Neural cell (in vitro differentiated cells): Measurements from ENCODE around the gene DIP2C. TPM values are rescaled to one million over a fixed set of nuclear protein-coding genes. Genes with fewer than 3 reads are reported as not detected.

Experiments
- H2AFZ ChIP-seq: fragments of 200-600, 300-800 bp; sonication (generic), shearing (Covaris generic); 2 replicates; pipeline ENCODE4 v1.6.0; 2014; ENCODE audit warnings: low read depth, mild to moderate bottlenecking, antibody characterized with exemption, low read length, moderate library complexity
- H3F3A ChIP-seq: fragments of 200-600 bp; shearing (Covaris generic); 2 replicates; pipeline ENCODE4 v1.6.1; 2016; ENCODE audit warnings: mild to moderate bottlenecking, moderate library complexity, mixed read lengths, antibody characterized with exemption, low read length; ENCODE audit not compliant: insufficient read depth, poor library complexity, severe bottlenecking
- H3K27ac ChIP-seq: fragments of 200-600, 300-800 bp; sonication (generic), shearing (Covaris generic); 2 replicates; pipeline ENCODE4 v1.5.1; 2014; ENCODE audit warnings: mild to moderate bottlenecking, low read length, moderate library complexity
- H3K27me3 ChIP-seq: fragments of 300-800, 200-600 bp; sonication (generic), shearing (Covaris generic); 2 replicates; pipeline ENCODE4 v1.6.0; 2014; ENCODE audit warnings: mild to moderate bottlenecking, low read depth, low read length, moderate library complexity; ENCODE audit not compliant: insufficient read depth
- H3K36me3 ChIP-seq: fragments of 300-800, 200-600 bp; sonication (generic), shearing (Covaris generic); 2 replicates; pipeline ENCODE4 v1.5.1; 2014; ENCODE audit warnings: mild to moderate bottlenecking, antibody characterized with exemption, low read length, moderate library complexity; ENCODE audit not compliant: insufficient read depth
- H3K4me2 ChIP-seq: fragments of 300-800, 200-600 bp; sonication (generic), shearing (Covaris generic); 2 replicates; pipeline ENCODE4 v1.6.0; 2014; ENCODE audit warnings: mild to moderate bottlenecking, low read length
- H3K4me3 ChIP-seq: fragments of 300-800, 200-600 bp; sonication (generic), shearing (Covaris generic); 2 replicates; pipeline ENCODE4 v1.5.1; 2014; ENCODE audit warnings: mild to moderate bottlenecking, low read length, moderate library complexity
- H3K79me2 ChIP-seq: fragments of 200-600 bp; shearing (Covaris generic); replicated peaks from 2 replicates; pipeline ENCODE4 v1.6.0; 2014; ENCODE audit warnings: mild to moderate bottlenecking, low read length, moderate library complexity; ENCODE audit not compliant: insufficient read depth
- H3K9ac ChIP-seq: fragments of 300-800, 200-600 bp; sonication (generic), shearing (Covaris generic); 2 replicates; pipeline ENCODE4 v1.6.1; 2016; ENCODE audit warnings: mild to moderate bottlenecking, low read length, mixed read lengths
- H3K9me2 ChIP-seq: fragments of 200-600 bp; shearing (Covaris generic); 2 replicates; pipeline ENCODE4 v1.6.1; 2016; ENCODE audit warnings: mild to moderate bottlenecking, low read length, mixed read lengths; ENCODE audit not compliant: insufficient read depth
- H3K9me3 ChIP-seq: fragments of 200-600, 300-800 bp; sonication (generic), shearing (Covaris generic); 2 replicates; pipeline ENCODE4 v1.6.1; 2016; ENCODE audit warnings: mild to moderate bottlenecking, mixed run types, low read length, moderate library complexity, mixed read lengths
- H4K20me1 ChIP-seq: fragments of 200-600 bp; shearing (Covaris generic); 2 replicates; pipeline ENCODE4 v1.6.1; 2016; ENCODE audit warnings: mild to moderate bottlenecking, mixed run types; ENCODE audit not compliant: insufficient read depth
- EP300 ChIP-seq: fragments of 450-650 bp; conservative IDR thresholded peaks from 2 replicates; pipeline ENCODE4 v1.6.1; 2014; ENCODE audit warnings: antibody characterized with exemption, mild to moderate bottlenecking, moderate library complexity; ENCODE audit not compliant: poor library complexity, severe bottlenecking
- EZH2 ChIP-seq: fragments of 200-600, 300-800 bp; shearing (Covaris generic), sonication (generic); IDR thresholded peaks from 2 replicates; pipeline ENCODE4 v1.6.1; 2014; ENCODE audit warnings: antibody characterized with exemption, low read length, borderline replicate concordance, mild to moderate bottlenecking; ENCODE audit not compliant: insufficient read depth, poor library complexity, severe bottlenecking
- MXI1 ChIP-seq: fragments of 450-650 bp; conservative IDR thresholded peaks from 2 replicates; pipeline ENCODE4 v1.6.1; 2014; ENCODE audit warnings: antibody characterized with exemption, mild to moderate bottlenecking; ENCODE audit not compliant: poor library complexity, severe bottlenecking
- POLR2AphosphoS5 ChIP-seq: IDR thresholded peaks from 2 replicates; pipeline ENCODE4 v1.6.1; 2012
- RAD21 ChIP-seq: fragments of 450-650 bp; conservative IDR thresholded peaks from 2 replicates; pipeline ENCODE4 v1.6.1; 2014; ENCODE audit warnings: antibody characterized with exemption, mild to moderate bottlenecking, moderate library complexity
- REST ChIP-seq: IDR thresholded peaks from 2 replicates; pipeline ENCODE4 v1.6.1; 2012; ENCODE audit warnings: borderline replicate concordance
- SMC3 ChIP-seq: fragments of 450-650 bp; conservative IDR thresholded peaks from 2 replicates; pipeline ENCODE4 v1.6.1; 2014; ENCODE audit warnings: antibody characterized with exemption, mild to moderate bottlenecking, moderate library complexity; ENCODE audit not compliant: poor library complexity
- TAF1 ChIP-seq: IDR thresholded peaks from 2 replicates; pipeline ENCODE4 v1.6.1; 2012; ENCODE audit warnings: low read depth
- polyA plus RNA-seq: library from polyadenylated mRNA; depleted of rRNA; stranded (reverse); fragments of >200 nt; gene quantifications from 2 replicates; pipeline ENCODE4 v1.2.3, GENCODE V29; 2014
- TF ChIP-seq, protein P1 (sequence below): fragments of 450-650 bp; IDR thresholded peaks from 2 replicates; pipeline ENCODE4 v1.5.1; 2014; ENCODE audit warnings: antibody characterized with exemption, mild to moderate bottlenecking, moderate library complexity; ENCODE audit not compliant: poor library complexity, severe bottlenecking

The DIP2C gene
- polyA plus RNA-seq, 1 donor from 2014 or later: 24.1 TPM

DNA sequence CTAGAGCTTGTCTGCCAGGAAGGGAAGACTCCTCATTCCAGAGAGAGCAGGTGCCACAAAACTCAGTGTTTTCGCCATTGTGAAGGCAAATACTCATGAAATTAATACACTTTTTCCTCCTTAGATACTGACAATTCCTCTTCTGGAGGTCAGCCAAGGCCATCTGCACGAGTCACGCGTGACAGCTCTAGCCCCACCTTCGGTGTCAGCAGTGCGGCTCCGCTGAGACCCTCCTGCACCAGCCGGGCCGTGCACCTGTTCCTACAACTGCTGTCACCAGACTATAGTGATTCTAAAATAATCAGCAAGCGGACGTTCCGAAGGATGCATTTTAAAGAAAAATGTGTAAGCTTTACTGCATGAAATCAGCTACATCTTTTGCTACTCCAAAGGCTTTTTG, 127.7 kb downstream of the DIP2C start:
- no peaks in the 10 kb centered on the region for H3F3A ChIP-seq
- no peak for TF ChIP-seq TAF1
- TF ChIP-seq SMC3: no peak
- TF ChIP-seq MXI1: no peak
- no peak for TF ChIP-seq EP300
- TF ChIP-seq EZH2: no peak
- no peak for TF ChIP-seq REST
- TF ChIP-seq RAD21: no peak
- TF ChIP-seq, protein P1, sequence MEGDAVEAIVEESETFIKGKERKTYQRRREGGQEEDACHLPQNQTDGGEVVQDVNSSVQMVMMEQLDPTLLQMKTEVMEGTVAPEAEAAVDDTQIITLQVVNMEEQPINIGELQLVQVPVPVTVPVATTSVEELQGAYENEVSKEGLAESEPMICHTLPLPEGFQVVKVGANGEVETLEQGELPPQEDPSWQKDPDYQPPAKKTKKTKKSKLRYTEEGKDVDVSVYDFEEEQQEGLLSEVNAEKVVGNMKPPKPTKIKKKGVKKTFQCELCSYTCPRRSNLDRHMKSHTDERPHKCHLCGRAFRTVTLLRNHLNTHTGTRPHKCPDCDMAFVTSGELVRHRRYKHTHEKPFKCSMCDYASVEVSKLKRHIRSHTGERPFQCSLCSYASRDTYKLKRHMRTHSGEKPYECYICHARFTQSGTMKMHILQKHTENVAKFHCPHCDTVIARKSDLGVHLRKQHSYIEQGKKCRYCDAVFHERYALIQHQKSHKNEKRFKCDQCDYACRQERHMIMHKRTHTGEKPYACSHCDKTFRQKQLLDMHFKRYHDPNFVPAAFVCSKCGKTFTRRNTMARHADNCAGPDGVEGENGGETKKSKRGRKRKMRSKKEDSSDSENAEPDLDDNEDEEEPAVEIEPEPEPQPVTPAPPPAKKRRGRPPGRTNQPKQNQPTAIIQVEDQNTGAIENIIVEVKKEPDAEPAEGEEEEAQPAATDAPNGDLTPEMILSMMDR: no peak
- no peak for TF ChIP-seq POLR2AphosphoS5
- H2AFZ ChIP-seq: no peak overlapping the region
- H3K79me2 ChIP-seq: peaks cover 83% of the 10 kb centered on the region
- no peaks in the 10 kb centered on the region for H3K27me3 ChIP-seq
- no peak overlapping the region for H3K27ac ChIP-seq
- H3K36me3 ChIP-seq: no peaks in the 10 kb centered on the region
- H3K9me3 ChIP-seq: peaks cover 3% of the 10 kb centered on the region
- no peak overlapping the region for H3K4me3 ChIP-seq
- H3K9ac ChIP-seq: no peak overlapping the region
- no peak overlapping the region for H3K4me2 ChIP-seq
- peaks cover 5% of the 10 kb centered on the region for H4K20me1 ChIP-seq
- no peaks in the 10 kb centered on the region for H3K9me2 ChIP-seq

- Histone ChIP-seq H3K9ac (no peak overlapping the region), H3K4me2 (no peak overlapping the region), H3K79me2 (peaks cover 79% of the 10 kb centered on the region), H4K20me1 (peaks cover 5% of the 10 kb centered on the region), H3K27me3 (no peaks in the 10 kb centered on the region), H3K4me3 (no peak overlapping the region), H3K27ac (no peak overlapping the region), H3K36me3 (no peaks in the 10 kb centered on the region), H3K9me3 (peaks cover 3% of the 10 kb centered on the region), H3K9me2 (no peaks in the 10 kb centered on the region), H2AFZ (no peak overlapping the region), H3F3A (no peaks in the 10 kb centered on the region)
- TF ChIP-seq EZH2 (no peak), SMC3 (no peak), MXI1 (no peak), EP300 (no peak), TAF1 (no peak), REST (no peak), RAD21 (no peak), POLR2AphosphoS5 (no peak)
- TF ChIP-seq, protein P1: no peak
These were observed 129.0 kb downstream of the DIP2C start for GRCh38 chr10:560314-560992.
